ENCODE results near the gene NUTM2B.
"Not testable (repeated sequence)": the region's sequence is repeated elsewhere in the genome, so short reads cannot be mapped to it uniquely, and the experiment has no call there.

- TF ChIP-seq CTCF (IDR thresholded peaks at IDR 0.05); ZFX (IDR thresholded peaks at IDR 0.05; ENCODE audit: borderline replicate concordance): not testable (repeated sequence)
These were observed 45.5 kb downstream of the NUTM2B start for GRCh38 chr10:79748510-79748909.
